ENCODE results near the gene ZC3H15.

DNA sequence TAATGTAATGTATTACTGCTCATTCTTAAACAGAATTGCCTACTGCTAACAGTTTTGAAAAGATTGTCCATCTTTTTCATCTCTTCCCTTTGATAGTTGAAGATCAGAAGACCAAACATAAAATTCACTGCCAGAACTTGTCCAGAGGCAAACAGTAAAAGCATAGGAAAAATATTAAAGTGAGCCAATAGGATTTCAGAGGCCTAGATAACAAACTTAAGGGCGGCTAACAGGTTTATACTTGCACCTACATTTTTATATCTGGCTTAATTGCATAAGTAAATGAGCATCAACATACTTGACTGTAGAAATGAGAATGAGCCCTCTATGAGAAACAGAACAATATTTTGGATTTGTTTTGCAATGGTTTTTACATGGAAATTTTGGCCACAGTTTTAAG lies 30.3 kb downstream of the ZC3H15 start:
- TF ChIP-seq, protein P1, sequence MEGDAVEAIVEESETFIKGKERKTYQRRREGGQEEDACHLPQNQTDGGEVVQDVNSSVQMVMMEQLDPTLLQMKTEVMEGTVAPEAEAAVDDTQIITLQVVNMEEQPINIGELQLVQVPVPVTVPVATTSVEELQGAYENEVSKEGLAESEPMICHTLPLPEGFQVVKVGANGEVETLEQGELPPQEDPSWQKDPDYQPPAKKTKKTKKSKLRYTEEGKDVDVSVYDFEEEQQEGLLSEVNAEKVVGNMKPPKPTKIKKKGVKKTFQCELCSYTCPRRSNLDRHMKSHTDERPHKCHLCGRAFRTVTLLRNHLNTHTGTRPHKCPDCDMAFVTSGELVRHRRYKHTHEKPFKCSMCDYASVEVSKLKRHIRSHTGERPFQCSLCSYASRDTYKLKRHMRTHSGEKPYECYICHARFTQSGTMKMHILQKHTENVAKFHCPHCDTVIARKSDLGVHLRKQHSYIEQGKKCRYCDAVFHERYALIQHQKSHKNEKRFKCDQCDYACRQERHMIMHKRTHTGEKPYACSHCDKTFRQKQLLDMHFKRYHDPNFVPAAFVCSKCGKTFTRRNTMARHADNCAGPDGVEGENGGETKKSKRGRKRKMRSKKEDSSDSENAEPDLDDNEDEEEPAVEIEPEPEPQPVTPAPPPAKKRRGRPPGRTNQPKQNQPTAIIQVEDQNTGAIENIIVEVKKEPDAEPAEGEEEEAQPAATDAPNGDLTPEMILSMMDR (conservative IDR thresholded peaks at IDR 0.05; ENCODE audit: low read length): no peak
- TF ChIP-seq EZH2phosphoT487 (IDR thresholded peaks at IDR 0.05; ENCODE audit: borderline replicate concordance): no peak

Data from Loucy (cell line).